Common myeloid progenitor, CD34-positive (primary cell): ENCODE data around the gene TP53RK.

Experiments
- CTCF ChIA-PET: fragments of 350-600 bp; sonication (Branson Sonifier 250); formaldehyde crosslinking; loops from one replicate; lab custom pipeline; 2021; ENCODE audit warnings: antibody characterized with exemption; lab: Charles Lee
- POLR2A ChIA-PET: fragments of 350-600 bp; sonication (Branson Sonifier 250); formaldehyde crosslinking; loops from one replicate; lab custom pipeline; 2021; ENCODE audit warnings: antibody characterized with exemption; lab: Charles Lee
- DNase-seq, 3 donors: peaks; one replicate each; pipeline versions ENCODE4 v3.0.0 to v3.0.0-alpha.2; 2013
- H3K27ac ChIP-seq, 2 experiments: 1 replicate in 1 of 2; 2 replicates in 1 of 2; pipeline ENCODE4 v1.7.0; 2013; ENCODE audit warnings: inconsistent platforms in 2 of 2, low read length in 2 of 2, mild to moderate bottlenecking in 2 of 2, low read depth in 1 of 2, moderate library complexity in 1 of 2; ENCODE audit not compliant: severe bottlenecking in 2 of 2, insufficient read depth in 1 of 2, poor library complexity in 1 of 2
- H3K27me3 ChIP-seq, 5 experiments: replicated peaks in 2 of 5; 1 replicate in 3 of 5; 2 replicates in 2 of 5; pipeline versions ENCODE4 v1.6.1 to v1.7.0; 2013; ENCODE audit warnings: low read length in 4 of 5, mild to moderate bottlenecking in 2 of 5, moderate library complexity in 2 of 5, inconsistent platforms in 1 of 5; ENCODE audit not compliant: insufficient read depth in 5 of 5, control insufficient read depth in 4 of 5
- H3K36me3 ChIP-seq, 4 experiments: 1 replicate in 2 of 4; 2 replicates in 2 of 4; pipeline versions ENCODE4 v1.6.1 to v1.7.0; 2013; ENCODE audit warnings: low read length in 3 of 4, control low read depth in 1 of 4, mild to moderate bottlenecking in 1 of 4; ENCODE audit not compliant: control insufficient read depth in 4 of 4, insufficient read depth in 4 of 4
- H3K4me1 ChIP-seq, 4 experiments: 1 replicate in 3 of 4; 2 replicates in 1 of 4; pipeline versions ENCODE4 v1.6.1 to v1.7.1; 2013; ENCODE audit warnings: low read length in 3 of 4, mild to moderate bottlenecking in 3 of 4, control low read depth in 1 of 4, inconsistent platforms in 1 of 4, moderate library complexity in 1 of 4; ENCODE audit not compliant: control insufficient read depth in 4 of 4, insufficient read depth in 4 of 4; ENCODE audit errors: control extremely low read depth in 1 of 4
- H3K4me3 ChIP-seq, 7 experiments: 1 replicate in 4 of 7; 2 replicates in 3 of 7; pipeline versions ENCODE4 v1.5.1 to v1.7.0; 2013; ENCODE audit warnings: mild to moderate bottlenecking in 7 of 7, low read length in 6 of 7, moderate library complexity in 6 of 7, inconsistent platforms in 2 of 7, low read depth in 2 of 7, control low read depth in 1 of 7; ENCODE audit not compliant: insufficient read depth in 4 of 7, control insufficient read depth in 1 of 7; ENCODE audit errors: extremely low read depth in 1 of 7
- H3K9me3 ChIP-seq, 5 experiments: 1 replicate in 4 of 5; 2 replicates in 1 of 5; pipeline versions ENCODE4 v1.6.1 to v1.7.1; 2013; ENCODE audit warnings: low read length in 4 of 5, mild to moderate bottlenecking in 2 of 5, inconsistent platforms in 1 of 5, low read depth in 1 of 5, moderate library complexity in 1 of 5; ENCODE audit not compliant: control insufficient read depth in 4 of 5, insufficient read depth in 2 of 5; ENCODE audit errors: control extremely low read depth in 1 of 5
- WGBS: methylation state at CpG from one replicate; pipeline ENCODE4 v1.1.5; 2013; ENCODE audit not compliant: insufficient coverage; 5-methylcytosine and 5-hydroxymethylcytosine counted together

Gene TP53RK

GRCh38 chr20:46688151-46689081 is 828 bp downstream of the TP53RK start:
- CTCF ChIA-PET: interaction anchor here (0.9 to 3.3 kb wide), 8 partner anchors 8 to 144 kb away, joined by 3 to 11 read pairs (median 3); no protein-coding TSS in a partner anchor
- POLR2A ChIA-PET: interaction anchor here (1.3 kb wide), 1 partner anchor 21 kb away, joined by 4 read pairs; the partner anchor contains the start of gene SLC2A10
- Histone ChIP-seq H3K27ac (peak overlapping the region; percentile 82 to 91), H3K36me3 (peaks cover 4 to 33% (median 19%) of the 10 kb centered on the region in 4 experiments), H3K27me3 (no peaks in the 10 kb centered on the region), H3K9me3 (no peaks in the 10 kb centered on the region), H3K4me3 (peak overlapping the region; percentile 72 to 96 (median 89)), H3K4me1 (peaks cover 12 to 40% (median 29%) of the 10 kb centered on the region in 4 experiments)
- peak in 1 of 3 donors; percentile 24 for DNase-seq
- 27% methylated on average over 15 of the region's 20 CpGs for WGBS

- Histone ChIP-seq H3K27ac (peak overlapping the region in 1 of 2 experiments; percentile 52), H3K36me3 (peaks cover 6 to 37% (median 20%) of the 10 kb centered on the region in 4 experiments), H3K4me1 (peaks cover 12 to 52% (median 34%) of the 10 kb centered on the region in 4 experiments), H3K27me3 (no peaks in the 10 kb centered on the region), H3K4me3 (no peak overlapping the region), H3K9me3 (no peaks in the 10 kb centered on the region)
- POLR2A ChIA-PET: no interaction called here
- CTCF ChIA-PET: interaction anchor here (0.6 to 2.6 kb wide), 4 partner anchors 27 to 164 kb away, joined by 3 to 29 read pairs (median 5); no protein-coding TSS in a partner anchor
- DNase-seq: no peak
- 97% methylated on average over 12 of the region's 23 CpGs for WGBS
Measured at GRCh38 chr20:46683939-46684750, 5.1 kb downstream of the TP53RK start.

- POLR2A ChIA-PET: no interaction called here
- CTCF ChIA-PET: interaction anchor here (0.6 to 2.6 kb wide), 8 partner anchors 11 to 199 kb away, joined by 3 to 29 read pairs (median 5); no protein-coding TSS in a partner anchor
- H3K36me3 ChIP-seq: peaks cover 6 to 37% (median 20%) of the 10 kb centered on the region in 4 experiments
Measured at GRCh38 chr20:46683668-46683938, 5.6 kb downstream of the TP53RK start.

GRCh38 chr20:46683011-46683667 is 6.1 kb downstream of the TP53RK start:
- peaks cover 6 to 37% (median 20%) of the 10 kb centered on the region in 4 experiments for H3K36me3 ChIP-seq
- peak overlapping the region in 1 of 2 experiments; percentile 41 for H3K27ac ChIP-seq
- no peaks in the 10 kb centered on the region for H3K9me3 ChIP-seq
- CTCF ChIA-PET: interaction anchor here (0.6 to 3.0 kb wide), 14 partner anchors 11 to 245 kb away, joined by 3 to 29 read pairs (median 5); no protein-coding TSS in a partner anchor
- no peaks in the 10 kb centered on the region for H3K27me3 ChIP-seq
- peak overlapping the region in 2 of 7 experiments; percentile 33 for H3K4me3 ChIP-seq
- peaks cover 5 to 45% (median 28%) of the 10 kb centered on the region in 4 experiments for H3K4me1 ChIP-seq
- WGBS: 25% methylated on average over 6 of the region's 12 CpGs
- POLR2A ChIA-PET: interaction anchor here (0.9 kb wide), 1 partner anchor 20 kb away, joined by 4 read pairs; no protein-coding TSS in a partner anchor
- peak; percentile 48 to 88 (median 81) for DNase-seq

More at GRCh38 chr20:46683668-46683938, 5.6 kb downstream of the TP53RK start:
- Histone ChIP-seq H3K4me3 (peak overlapping the region in 1 of 7 experiments; percentile 33), H3K27ac (peak overlapping the region in 1 of 2 experiments; percentile 52), H3K27me3 (no peaks in the 10 kb centered on the region), H3K4me1 (peaks cover 10 to 49% (median 32%) of the 10 kb centered on the region in 4 experiments), H3K9me3 (no peaks in the 10 kb centered on the region)
- 93% methylated on average over 6 of the region's 8 CpGs for WGBS
- DNase-seq: no peak

- no peak overlapping the region for H3K4me3 ChIP-seq
- ChIA-PET CTCF (interaction anchor here (0.9 to 3.0 kb wide), 21 partner anchors 10 to 244 kb away, joined by 3 to 29 read pairs (median 5); no protein-coding TSS in a partner anchor), POLR2A (interaction anchor here (0.9 kb wide), 1 partner anchor 21 kb away, joined by 4 read pairs; no protein-coding TSS in a partner anchor)
- 97% methylated on average over 9 of the region's 9 CpGs for WGBS
- no peak for DNase-seq
- H3K4me1 ChIP-seq: peaks cover 0 to 36% (median 19%) of the 10 kb centered on the region in 4 experiments
- no peaks in the 10 kb centered on the region for H3K9me3 ChIP-seq
- peaks cover 6 to 36% (median 20%) of the 10 kb centered on the region in 4 experiments for H3K36me3 ChIP-seq
- H3K27me3 ChIP-seq: no peaks in the 10 kb centered on the region
- H3K27ac ChIP-seq: peak overlapping the region in 1 of 2 experiments; percentile 41
Measured at GRCh38 chr20:46682063-46682821, 7.0 kb downstream of the TP53RK start.
